Measurements from ENCODE around the gene OR56A4. TPM values are rescaled to one million over a fixed set of nuclear protein-coding genes. Genes with fewer than 3 reads are reported as not detected.
"Not testable (repeated sequence)": the region's sequence is repeated elsewhere in the genome, so short reads cannot be mapped to it uniquely, and the experiment has no call there.

The OR56A4 gene
- total and polyA plus RNA-seq, 2 donors: not detected

DNA sequence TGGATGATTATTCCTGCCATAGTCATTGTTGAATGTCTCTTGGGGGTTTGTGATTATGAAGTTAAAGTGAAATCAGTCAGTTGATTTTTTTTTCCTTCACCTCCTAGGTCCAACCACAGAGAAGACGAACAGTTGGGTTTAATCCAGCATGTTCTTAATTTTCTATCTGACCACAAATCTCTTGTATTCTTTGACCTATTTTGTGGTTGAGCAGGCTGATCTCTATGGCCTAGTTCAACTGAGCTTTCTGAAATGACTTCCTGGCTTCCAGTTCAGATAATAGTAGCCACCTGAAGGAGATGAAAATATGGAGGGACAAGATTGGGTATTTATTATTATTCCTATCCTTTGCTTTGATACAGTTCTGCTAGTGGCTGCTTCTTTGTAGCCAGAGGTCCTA, 33.2 kb downstream of the OR56A4 start:
- Histone ChIP-seq H3K4me1 (ENCODE audit: control insufficient read depth in 2 of 2, insufficient read depth in 2 of 2, low read length in 2 of 2) (no peaks in the 10 kb centered on the region), H3K27ac (ENCODE audit: low read depth in 1 of 2, low read length in 1 of 2) (no peak overlapping the region), H3K4me3 (ENCODE audit: low read length in 2 of 2) (no peak overlapping the region), H3K9me3 (ENCODE audit: control insufficient read depth in 2 of 2, insufficient read depth in 1 of 2, low read length in 1 of 2) (no peaks in the 10 kb centered on the region), H3K27me3 (ENCODE audit: control insufficient read depth in 2 of 2, insufficient read depth in 1 of 2, low read length in 1 of 2) (no peaks in the 10 kb centered on the region), H3K36me3 (ENCODE audit: control insufficient read depth in 2 of 2, insufficient read depth in 2 of 2, low read length in 1 of 2) (no peaks in the 10 kb centered on the region)
- no peak for DNase-seq (ENCODE audit: low read depth in 6 of 9, low spot score in 9 of 9)
- WGBS: 7% methylated on average over 1 of the region's 1 CpG

DNA sequence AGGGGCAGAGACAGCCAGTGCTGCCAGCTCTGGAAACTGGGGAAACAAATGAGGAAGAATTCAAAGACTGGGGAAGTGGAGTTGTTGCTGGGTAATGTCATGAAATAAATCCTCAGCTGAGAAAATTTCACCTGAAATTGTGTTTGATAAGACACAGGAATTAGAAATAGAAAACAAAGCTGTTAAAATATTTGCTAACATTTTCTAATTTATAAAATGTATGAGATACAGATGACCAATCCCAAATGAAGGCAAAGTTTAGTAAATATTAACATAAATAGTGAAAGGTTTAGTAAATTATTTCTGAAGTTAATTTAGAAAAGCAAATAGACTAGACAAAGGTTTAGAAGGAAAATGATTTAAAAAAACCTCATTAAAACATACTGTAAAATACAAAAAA, 38.4 kb downstream of the OR56A4 start, which contains the start of gene OR56A5:
OR56A5 (minus strand) TSS at position 101 of the 400 bp plus-strand sequence; CDS start at position 101, 0 bp downstream.
- H3K4me1 ChIP-seq (ENCODE audit: control insufficient read depth in 2 of 2, insufficient read depth in 2 of 2, low read length in 2 of 2): no peaks in the 10 kb centered on the region
- no peaks in the 10 kb centered on the region for H3K27me3 ChIP-seq (ENCODE audit: control insufficient read depth in 2 of 2, insufficient read depth in 1 of 2, low read length in 1 of 2)
- no peaks in the 10 kb centered on the region for H3K36me3 ChIP-seq (ENCODE audit: control insufficient read depth in 2 of 2, insufficient read depth in 2 of 2, low read length in 1 of 2)
- no peak for DNase-seq (ENCODE audit: low read depth in 6 of 9, low spot score in 9 of 9)
- no peak within 1 kb of the TSS for H3K4me3 ChIP-seq (ENCODE audit: low read length in 2 of 2)
- no peak within 1 kb of the TSS for H3K27ac ChIP-seq (ENCODE audit: low read depth in 1 of 2, low read length in 1 of 2)
- H3K9me3 ChIP-seq (ENCODE audit: control insufficient read depth in 2 of 2, insufficient read depth in 1 of 2, low read length in 1 of 2): peaks cover 0 to 5% of the 10 kb centered on the region in 2 donors

DNA sequence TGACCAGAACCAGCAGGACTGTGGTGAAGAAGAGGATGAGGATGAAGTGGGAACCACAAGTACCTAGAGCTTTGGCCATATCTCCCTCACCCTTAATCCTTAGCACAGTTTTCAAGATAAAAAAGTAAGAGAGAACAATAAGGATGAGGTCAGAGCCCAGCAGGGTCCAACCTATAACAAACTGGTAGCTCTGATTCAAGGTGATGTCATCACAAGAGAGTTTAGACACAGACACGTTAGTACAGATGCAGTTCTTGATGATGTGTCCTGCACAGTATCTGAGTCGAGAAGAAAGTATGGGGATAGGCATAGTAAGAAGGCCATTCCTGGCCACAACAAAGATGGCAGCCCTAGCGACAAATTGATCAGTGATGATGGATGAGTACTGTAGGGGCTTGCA, 39.0 kb downstream of the OR56A4 start:
- Histone ChIP-seq H3K4me1 (ENCODE audit: control insufficient read depth in 2 of 2, insufficient read depth in 2 of 2, low read length in 2 of 2) (no peaks in the 10 kb centered on the region), H3K4me3 (ENCODE audit: low read length in 2 of 2) (no peak overlapping the region), H3K36me3 (ENCODE audit: control insufficient read depth in 2 of 2, insufficient read depth in 2 of 2, low read length in 1 of 2) (no peaks in the 10 kb centered on the region), H3K9me3 (ENCODE audit: control insufficient read depth in 2 of 2, insufficient read depth in 1 of 2, low read length in 1 of 2) (peaks cover 0 to 5% of the 10 kb centered on the region in 2 donors), H3K27ac (ENCODE audit: low read depth in 1 of 2, low read length in 1 of 2) (no peak overlapping the region), H3K27me3 (ENCODE audit: control insufficient read depth in 2 of 2, insufficient read depth in 1 of 2, low read length in 1 of 2) (no peaks in the 10 kb centered on the region)
- 93% methylated on average over 3 of the region's 3 CpGs for WGBS
- no peak for DNase-seq (ENCODE audit: low read depth in 6 of 9, low spot score in 9 of 9)

DNA sequence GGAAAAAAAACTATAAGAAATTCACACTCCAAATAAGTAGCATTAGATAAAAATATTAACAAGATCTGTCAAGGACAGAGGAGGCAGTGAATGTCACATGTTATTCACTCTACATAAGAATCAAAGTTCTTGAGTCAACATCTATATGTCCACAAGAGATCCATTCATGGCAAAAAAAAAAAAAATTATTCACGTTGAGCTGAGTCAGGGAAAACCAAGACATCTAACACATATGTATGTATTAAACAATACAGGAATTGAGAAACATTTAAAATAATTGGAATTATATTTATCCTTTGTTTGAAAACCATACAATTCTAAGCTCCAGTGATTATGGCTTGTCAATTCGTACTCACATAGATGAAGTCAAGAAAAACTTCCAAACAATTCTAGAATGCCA, 39.8 kb downstream of the OR56A4 start:
- H3K4me1 ChIP-seq (ENCODE audit: control insufficient read depth in 2 of 2, insufficient read depth in 2 of 2, low read length in 2 of 2): no peaks in the 10 kb centered on the region
- no peak overlapping the region for H3K4me3 ChIP-seq (ENCODE audit: low read length in 2 of 2)
- peaks cover 0 to 5% of the 10 kb centered on the region in 2 donors for H3K9me3 ChIP-seq (ENCODE audit: control insufficient read depth in 2 of 2, insufficient read depth in 1 of 2, low read length in 1 of 2)
- WGBS: 89% methylated on average over 2 of the region's 2 CpGs
- H3K27me3 ChIP-seq (ENCODE audit: control insufficient read depth in 2 of 2, insufficient read depth in 1 of 2, low read length in 1 of 2): no peaks in the 10 kb centered on the region
- no peak for DNase-seq (ENCODE audit: low read depth in 6 of 9, low spot score in 9 of 9)
- no peak overlapping the region for H3K27ac ChIP-seq (ENCODE audit: low read depth in 1 of 2, low read length in 1 of 2)
- H3K36me3 ChIP-seq (ENCODE audit: control insufficient read depth in 2 of 2, insufficient read depth in 2 of 2, low read length in 1 of 2): no peaks in the 10 kb centered on the region

DNA sequence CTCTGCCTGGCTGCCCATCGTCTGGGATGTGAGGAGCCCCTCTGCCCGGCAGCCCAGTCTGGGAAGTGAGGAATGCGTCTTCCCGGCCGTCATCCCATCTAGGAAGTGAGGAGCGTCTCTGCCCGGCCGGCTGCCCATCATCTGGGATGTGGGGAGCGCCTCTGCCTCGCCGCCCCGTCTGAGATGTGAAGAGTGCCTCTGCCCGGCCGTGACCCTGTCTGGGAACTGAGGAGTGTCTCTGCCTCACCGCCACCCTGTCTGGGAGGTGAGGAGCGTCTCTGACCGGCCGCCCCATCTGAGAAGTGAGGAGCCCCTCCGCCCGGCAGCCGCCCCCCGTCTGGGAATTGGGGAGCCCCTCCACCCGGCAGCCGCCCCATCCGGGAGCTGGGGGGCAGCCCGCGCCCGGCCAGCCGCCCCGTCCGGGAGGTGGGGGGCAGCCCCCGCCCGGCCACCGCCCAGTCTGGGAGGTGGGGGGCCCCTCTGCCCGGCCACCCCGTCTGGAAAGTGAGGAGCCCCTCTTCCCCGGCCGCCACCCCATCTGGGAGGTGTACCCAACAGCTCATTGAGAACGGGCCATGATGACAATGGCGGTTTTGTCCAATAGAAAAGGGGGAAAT, 45.9 kb downstream of the OR56A4 start:
- not testable (repeated sequence) for H3K4me1 ChIP-seq (ENCODE audit: control insufficient read depth in 2 of 2, insufficient read depth in 2 of 2, low read length in 2 of 2); H3K9me3 ChIP-seq (ENCODE audit: control insufficient read depth in 2 of 2, insufficient read depth in 1 of 2, low read length in 1 of 2); H3K4me3 ChIP-seq (ENCODE audit: low read length in 2 of 2); H3K36me3 ChIP-seq (ENCODE audit: control insufficient read depth in 2 of 2, insufficient read depth in 2 of 2, low read length in 1 of 2); H3K27ac ChIP-seq (ENCODE audit: low read depth in 1 of 2, low read length in 1 of 2); DNase-seq (ENCODE audit: low read depth in 6 of 9, low spot score in 9 of 9); H3K27me3 ChIP-seq (ENCODE audit: control insufficient read depth in 2 of 2, insufficient read depth in 1 of 2, low read length in 1 of 2)
- 94% methylated on average over 40 of the region's 40 CpGs for WGBS

DNA sequence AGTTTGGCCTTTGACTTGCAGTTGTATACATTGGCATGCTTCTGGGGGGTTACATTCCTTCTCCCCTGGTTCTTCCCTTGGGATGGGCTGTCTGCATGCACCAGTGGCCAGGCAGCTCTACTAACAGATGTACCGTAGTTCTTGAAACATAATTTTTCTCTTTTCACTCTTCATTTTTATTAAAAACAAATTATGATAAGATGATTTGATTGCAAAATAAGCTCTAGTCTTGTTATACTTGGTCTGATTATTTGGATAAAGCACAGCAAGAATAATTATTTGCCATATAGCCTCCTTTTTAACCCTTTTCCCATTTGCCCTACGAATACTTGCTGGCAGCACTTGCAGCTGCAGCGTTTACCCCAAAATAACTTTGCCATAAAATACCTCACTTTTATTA, 51.2 kb downstream of the OR56A4 start:
- H3K27ac ChIP-seq (ENCODE audit: low read depth in 1 of 2, low read length in 1 of 2): no peak overlapping the region
- no peak overlapping the region for H3K4me3 ChIP-seq (ENCODE audit: low read length in 2 of 2)
- 94% methylated on average over 3 of the region's 3 CpGs for WGBS
- no peaks in the 10 kb centered on the region for H3K36me3 ChIP-seq (ENCODE audit: control insufficient read depth in 2 of 2, insufficient read depth in 2 of 2, low read length in 1 of 2)
- H3K9me3 ChIP-seq (ENCODE audit: control insufficient read depth in 2 of 2, insufficient read depth in 1 of 2, low read length in 1 of 2): no peaks in the 10 kb centered on the region
- H3K4me1 ChIP-seq (ENCODE audit: control insufficient read depth in 2 of 2, insufficient read depth in 2 of 2, low read length in 2 of 2): no peaks in the 10 kb centered on the region
- no peak for DNase-seq (ENCODE audit: low read depth in 6 of 9, low spot score in 9 of 9)
- H3K27me3 ChIP-seq (ENCODE audit: control insufficient read depth in 2 of 2, insufficient read depth in 1 of 2, low read length in 1 of 2): no peaks in the 10 kb centered on the region

Other genes with a start within 250 kb of the OR56A4 start
- not detected for gene OR52N5, start 223.6 kb downstream of the OR56A4 start, total RNA-seq
- gene OR52N5, start 223.6 kb downstream of the OR56A4 start, polyA plus RNA-seq: 0.05 TPM
- not detected for gene OR52N1, start 215.7 kb downstream of the OR56A4 start, total RNA-seq
- gene OR52N1, start 215.7 kb downstream of the OR56A4 start, polyA plus RNA-seq: not detected
- gene OR52N2, start 198.0 kb downstream of the OR56A4 start, total RNA-seq: not detected
- 0.23 TPM for gene OR52N2, start 198.0 kb downstream of the OR56A4 start, polyA plus RNA-seq
- not detected for gene OR52E6, start 165.0 kb downstream of the OR56A4 start, total RNA-seq
- not detected for gene OR52E6, start 165.0 kb downstream of the OR56A4 start, polyA plus RNA-seq
- not detected for gene OR52E8, start 149.3 kb downstream of the OR56A4 start, total RNA-seq
- not detected for gene OR52E8, start 149.3 kb downstream of the OR56A4 start, polyA plus RNA-seq
- gene OR52E4, start 126.3 kb downstream of the OR56A4 start, total RNA-seq: not detected
- not detected for gene OR52E4, start 126.3 kb downstream of the OR56A4 start, polyA plus RNA-seq
- not detected for gene OR52E5, start 113.7 kb downstream of the OR56A4 start, total RNA-seq
- gene OR52E5, start 113.7 kb downstream of the OR56A4 start, polyA plus RNA-seq: 0.05 TPM
- not detected for gene OR56A3, start 64.7 kb downstream of the OR56A4 start, total RNA-seq
- gene OR56A3, start 64.7 kb downstream of the OR56A4 start, polyA plus RNA-seq: not detected
- gene OR56A5, start 38.5 kb downstream of the OR56A4 start, total RNA-seq: not detected
- not detected for gene OR56A5, start 38.5 kb downstream of the OR56A4 start, polyA plus RNA-seq
- gene OR52L1, start 20.0 kb downstream of the OR56A4 start, total RNA-seq: not detected
- gene OR52L1, start 20.0 kb downstream of the OR56A4 start, polyA plus RNA-seq: not detected
- gene OR56A1, start 23.8 kb upstream of the OR56A4 start, total RNA-seq: not detected
- gene OR56A1, start 23.8 kb upstream of the OR56A4 start, polyA plus RNA-seq: 0.05 TPM
- not detected for gene OR56B4, start 100.7 kb upstream of the OR56A4 start, total RNA-seq
- not detected for gene OR56B4, start 100.7 kb upstream of the OR56A4 start, polyA plus RNA-seq
- gene OR52B2, start 163.4 kb upstream of the OR56A4 start, total RNA-seq: not detected
- gene OR52B2, start 163.4 kb upstream of the OR56A4 start, polyA plus RNA-seq: not detected
- gene OR52W1, start 192.3 kb upstream of the OR56A4 start, total RNA-seq: not detected
- 0.02 TPM for gene OR52W1, start 192.3 kb upstream of the OR56A4 start, polyA plus RNA-seq
- not detected for gene C11orf42, start 198.6 kb upstream of the OR56A4 start, total RNA-seq
- not detected for gene C11orf42, start 198.6 kb upstream of the OR56A4 start, polyA plus RNA-seq
- gene FHIP1B, start 227.7 kb upstream of the OR56A4 start, total RNA-seq: 13.0 TPM
- 68.2 TPM for gene FHIP1B, start 227.7 kb upstream of the OR56A4 start, polyA plus RNA-seq
- gene CNGA4, start 232.1 kb upstream of the OR56A4 start, total RNA-seq: 0.05 TPM
- 0.27 TPM for gene CNGA4, start 232.1 kb upstream of the OR56A4 start, polyA plus RNA-seq